Measurements from ENCODE around the gene ZC3H12D.
A peak's percentile ranks its signal among the peaks of the same experiment; 100 is the strongest.
"Not testable (repeated sequence)": the region's sequence is repeated elsewhere in the genome, so short reads cannot be mapped to it uniquely, and the experiment has no call there.

Gene ZC3H12D

DNA sequence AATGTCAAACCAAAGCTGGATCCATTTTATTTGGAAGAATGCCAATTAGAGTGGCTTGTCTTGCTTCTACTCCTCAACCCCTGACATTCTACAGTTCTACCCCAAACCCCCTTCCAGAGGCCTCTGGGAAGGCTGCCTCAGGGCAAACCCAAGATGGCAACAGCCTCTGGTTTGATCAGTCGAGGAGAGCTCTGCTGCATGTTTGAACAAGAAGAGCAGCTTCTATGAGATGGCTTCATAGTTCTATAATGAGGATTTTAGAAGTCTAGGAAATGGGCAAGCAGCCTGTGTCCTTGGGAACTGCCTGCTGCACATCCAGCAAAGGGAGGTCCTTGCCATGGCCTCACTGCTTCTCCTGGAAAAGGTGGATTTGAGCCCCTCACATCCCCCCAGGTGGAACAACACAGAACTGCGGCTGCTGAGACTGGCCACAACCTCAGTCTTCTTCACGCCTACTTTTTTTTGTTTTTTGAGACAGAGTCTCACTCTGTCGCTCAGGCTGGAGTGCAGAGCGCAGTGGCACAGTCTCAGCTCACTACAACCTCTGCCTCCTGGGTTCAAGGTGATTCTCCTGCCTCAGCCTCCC, 37.9 kb downstream of the ZC3H12D start:
- DNase-seq (ENCODE audit: low read depth) = no peak
- H3K4me3 ChIP-seq (ENCODE audit: low read depth, low read length) = no peak overlapping the region
- TF ChIP-seq, protein P1, sequence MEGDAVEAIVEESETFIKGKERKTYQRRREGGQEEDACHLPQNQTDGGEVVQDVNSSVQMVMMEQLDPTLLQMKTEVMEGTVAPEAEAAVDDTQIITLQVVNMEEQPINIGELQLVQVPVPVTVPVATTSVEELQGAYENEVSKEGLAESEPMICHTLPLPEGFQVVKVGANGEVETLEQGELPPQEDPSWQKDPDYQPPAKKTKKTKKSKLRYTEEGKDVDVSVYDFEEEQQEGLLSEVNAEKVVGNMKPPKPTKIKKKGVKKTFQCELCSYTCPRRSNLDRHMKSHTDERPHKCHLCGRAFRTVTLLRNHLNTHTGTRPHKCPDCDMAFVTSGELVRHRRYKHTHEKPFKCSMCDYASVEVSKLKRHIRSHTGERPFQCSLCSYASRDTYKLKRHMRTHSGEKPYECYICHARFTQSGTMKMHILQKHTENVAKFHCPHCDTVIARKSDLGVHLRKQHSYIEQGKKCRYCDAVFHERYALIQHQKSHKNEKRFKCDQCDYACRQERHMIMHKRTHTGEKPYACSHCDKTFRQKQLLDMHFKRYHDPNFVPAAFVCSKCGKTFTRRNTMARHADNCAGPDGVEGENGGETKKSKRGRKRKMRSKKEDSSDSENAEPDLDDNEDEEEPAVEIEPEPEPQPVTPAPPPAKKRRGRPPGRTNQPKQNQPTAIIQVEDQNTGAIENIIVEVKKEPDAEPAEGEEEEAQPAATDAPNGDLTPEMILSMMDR (IDR thresholded peaks at IDR 0.05; ENCODE audit: control insufficient read depth, extremely low read depth, insufficient read depth) = no peak

GRCh38 chr6:149445573-149445972, 39.2 kb downstream of the ZC3H12D start:
- TF ChIP-seq, protein P1 (IDR thresholded peaks at IDR 0.05; ENCODE audit: control insufficient read depth, extremely low read depth, insufficient read depth) = no peak
- H3K4me3 ChIP-seq (ENCODE audit: low read depth, low read length) = no peak overlapping the region
- DNase-seq (ENCODE audit: low read depth) = no peak

GRCh38 chr6:149445095-149445466, 39.7 kb downstream of the ZC3H12D start:
- H3K4me3 ChIP-seq (ENCODE audit: low read depth, low read length) = no peak overlapping the region

DNA sequence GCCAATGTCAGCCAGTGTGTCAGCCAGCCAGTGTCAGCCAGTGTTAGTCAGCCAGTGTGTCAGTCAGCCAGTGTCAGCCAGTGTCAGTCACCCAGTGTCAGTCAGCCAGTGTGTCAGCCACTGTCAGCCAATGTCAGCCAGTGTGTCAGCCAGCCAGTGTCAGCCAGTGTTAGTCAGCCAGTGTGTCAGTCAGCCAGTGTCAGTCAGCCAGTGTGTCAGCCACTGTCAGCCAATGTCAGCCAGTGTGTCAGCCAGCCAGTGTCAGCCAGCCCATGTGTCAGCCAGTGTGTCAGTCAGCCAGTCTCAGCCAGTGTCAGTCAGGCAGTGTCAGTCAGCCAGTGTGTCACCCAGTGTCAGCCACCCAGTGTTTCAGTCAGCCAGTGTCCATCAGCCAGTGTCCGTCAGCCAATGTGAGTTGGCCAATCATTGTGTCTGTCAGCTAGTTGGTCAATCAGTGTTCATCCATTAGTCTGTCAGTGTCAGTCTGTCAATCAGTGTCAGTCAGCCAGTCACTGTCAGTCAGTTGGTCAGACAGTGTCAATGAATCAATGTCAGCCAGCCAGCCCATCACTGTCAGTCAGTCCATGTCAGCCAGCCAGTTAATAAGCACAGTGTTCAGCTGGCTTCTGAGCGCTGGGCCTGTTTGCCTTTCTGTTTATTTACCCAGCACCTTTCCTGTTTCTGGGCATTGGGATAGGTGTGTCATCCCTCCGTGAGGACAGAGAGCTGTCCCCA, 40.3 kb downstream of the ZC3H12D start:
- DNase-seq (ENCODE audit: low read depth) = peak; percentile 42
- not testable (repeated sequence) for H3K4me3 ChIP-seq (ENCODE audit: low read depth, low read length)

More at GRCh38 chr6:149445095-149445466, 39.7 kb downstream of the ZC3H12D start:
- TF ChIP-seq, protein P1 (IDR thresholded peaks at IDR 0.05; ENCODE audit: control insufficient read depth, extremely low read depth, insufficient read depth) = no peak
- no peak for DNase-seq (ENCODE audit: low read depth)

GRCh38 chr6:149443411-149444181, 41.2 kb downstream of the ZC3H12D start:
- TF ChIP-seq, protein P1 (IDR thresholded peaks at IDR 0.05; ENCODE audit: control insufficient read depth, extremely low read depth, insufficient read depth) = no peak
- no peak overlapping the region for H3K4me3 ChIP-seq (ENCODE audit: low read depth, low read length)
- DNase-seq (ENCODE audit: low read depth) = no peak

GRCh38 chr6:149441740-149442139, 43.1 kb downstream of the ZC3H12D start:
- TF ChIP-seq, protein P1 (IDR thresholded peaks at IDR 0.05; ENCODE audit: control insufficient read depth, extremely low read depth, insufficient read depth) = no peak
- H3K4me3 ChIP-seq (ENCODE audit: low read depth, low read length) = no peak overlapping the region
- no peak for DNase-seq (ENCODE audit: low read depth)

Measured in LNCaP clone FGC (cell line).